ENCODE data around the gene ETS1.

Gene ETS1

DNA sequence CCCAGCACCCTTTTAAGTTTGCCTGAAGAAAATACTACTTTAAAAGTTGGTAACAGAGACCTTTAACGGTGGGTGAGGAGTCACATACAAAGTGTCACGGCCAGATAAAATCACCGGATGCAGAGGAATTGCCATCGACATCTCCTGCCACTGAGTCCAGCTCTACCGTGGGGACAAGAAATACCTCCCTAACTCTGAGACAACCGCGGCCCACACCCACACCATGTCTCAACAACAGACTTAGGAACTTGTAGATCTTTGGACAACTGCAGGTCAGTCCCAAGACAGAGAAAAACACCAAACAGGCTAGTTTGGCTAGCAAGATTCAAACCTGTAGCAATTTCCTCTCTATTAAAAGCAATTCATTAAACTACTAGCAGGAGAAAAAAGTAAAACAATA is 669 bp downstream of the ETS1 start:
- TF ChIP-seq, protein P1, sequence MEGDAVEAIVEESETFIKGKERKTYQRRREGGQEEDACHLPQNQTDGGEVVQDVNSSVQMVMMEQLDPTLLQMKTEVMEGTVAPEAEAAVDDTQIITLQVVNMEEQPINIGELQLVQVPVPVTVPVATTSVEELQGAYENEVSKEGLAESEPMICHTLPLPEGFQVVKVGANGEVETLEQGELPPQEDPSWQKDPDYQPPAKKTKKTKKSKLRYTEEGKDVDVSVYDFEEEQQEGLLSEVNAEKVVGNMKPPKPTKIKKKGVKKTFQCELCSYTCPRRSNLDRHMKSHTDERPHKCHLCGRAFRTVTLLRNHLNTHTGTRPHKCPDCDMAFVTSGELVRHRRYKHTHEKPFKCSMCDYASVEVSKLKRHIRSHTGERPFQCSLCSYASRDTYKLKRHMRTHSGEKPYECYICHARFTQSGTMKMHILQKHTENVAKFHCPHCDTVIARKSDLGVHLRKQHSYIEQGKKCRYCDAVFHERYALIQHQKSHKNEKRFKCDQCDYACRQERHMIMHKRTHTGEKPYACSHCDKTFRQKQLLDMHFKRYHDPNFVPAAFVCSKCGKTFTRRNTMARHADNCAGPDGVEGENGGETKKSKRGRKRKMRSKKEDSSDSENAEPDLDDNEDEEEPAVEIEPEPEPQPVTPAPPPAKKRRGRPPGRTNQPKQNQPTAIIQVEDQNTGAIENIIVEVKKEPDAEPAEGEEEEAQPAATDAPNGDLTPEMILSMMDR (IDR thresholded peaks at IDR 0.05; ENCODE audit: low read length, missing control alignments): no peak
- H3K4me3 ChIP-seq (replicated peaks; ENCODE audit: low read depth, low read length): no peak overlapping the region
- no peak for DNase-seq (ENCODE audit: low read depth)

DNA sequence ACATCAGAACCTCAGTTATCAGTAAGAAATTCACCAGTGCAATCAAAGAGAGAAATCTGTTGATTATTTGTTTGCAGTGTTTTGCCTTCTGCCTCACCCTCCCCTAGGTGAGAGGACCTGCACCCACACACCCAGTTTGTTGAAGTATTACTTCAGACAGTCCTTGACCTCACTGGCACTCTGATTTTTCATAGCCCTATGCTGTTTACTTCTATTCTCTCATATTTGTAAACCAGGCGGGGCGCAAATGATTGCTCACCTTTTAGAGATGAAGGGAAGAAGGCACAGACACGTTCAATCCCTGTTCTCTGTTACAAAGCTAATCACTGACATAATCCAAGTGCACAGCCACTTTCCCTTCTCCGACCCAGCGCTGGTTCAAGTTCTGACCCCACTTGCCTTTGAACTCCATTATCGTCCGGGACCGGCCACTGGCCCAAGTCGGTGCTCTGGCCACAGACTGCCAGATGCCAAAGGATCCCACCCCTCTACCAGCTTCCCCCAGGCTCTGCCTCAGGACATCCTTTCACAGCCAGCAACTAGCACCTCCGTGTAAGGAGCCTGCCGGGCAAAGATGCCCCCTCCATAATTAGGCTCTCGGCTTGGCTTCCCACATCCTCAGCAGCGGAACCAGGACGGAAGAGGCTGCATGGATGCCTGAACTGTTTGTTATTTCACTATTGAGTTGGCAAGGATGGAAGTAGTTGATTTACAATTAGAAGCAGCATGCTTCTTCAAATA is 1.7 kb downstream of the ETS1 start:
- H3K4me3 ChIP-seq (replicated peaks; ENCODE audit: low read depth, low read length): no peak overlapping the region
- TF ChIP-seq, protein P1 (IDR thresholded peaks at IDR 0.05; ENCODE audit: low read length, missing control alignments): no peak
- DNase-seq (ENCODE audit: low read depth): no peak

DNA sequence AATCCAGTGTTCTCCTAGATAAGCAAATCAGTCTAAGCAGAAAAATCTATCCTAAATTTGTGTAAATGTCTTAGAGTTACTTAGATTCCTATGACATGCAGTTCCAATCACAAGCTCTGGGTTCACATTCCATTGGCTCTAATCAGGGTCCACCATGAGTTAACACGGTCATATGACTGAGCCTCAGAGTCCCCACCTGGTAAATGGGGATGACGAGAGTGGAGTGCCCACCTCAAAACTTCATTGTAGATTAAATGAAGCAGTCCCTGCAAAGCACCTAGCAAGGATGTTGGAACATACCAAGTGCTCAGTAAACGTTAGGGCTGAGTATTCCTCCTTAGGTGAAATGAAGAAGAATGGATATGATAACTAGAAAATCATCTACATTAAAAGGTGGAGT is 3.1 kb downstream of the ETS1 start:
- no peak overlapping the region for H3K4me3 ChIP-seq (replicated peaks; ENCODE audit: low read depth, low read length)
- TF ChIP-seq, protein P1 (IDR thresholded peaks at IDR 0.05; ENCODE audit: low read length, missing control alignments): no peak
- DNase-seq (ENCODE audit: low read depth): no peak

DNA sequence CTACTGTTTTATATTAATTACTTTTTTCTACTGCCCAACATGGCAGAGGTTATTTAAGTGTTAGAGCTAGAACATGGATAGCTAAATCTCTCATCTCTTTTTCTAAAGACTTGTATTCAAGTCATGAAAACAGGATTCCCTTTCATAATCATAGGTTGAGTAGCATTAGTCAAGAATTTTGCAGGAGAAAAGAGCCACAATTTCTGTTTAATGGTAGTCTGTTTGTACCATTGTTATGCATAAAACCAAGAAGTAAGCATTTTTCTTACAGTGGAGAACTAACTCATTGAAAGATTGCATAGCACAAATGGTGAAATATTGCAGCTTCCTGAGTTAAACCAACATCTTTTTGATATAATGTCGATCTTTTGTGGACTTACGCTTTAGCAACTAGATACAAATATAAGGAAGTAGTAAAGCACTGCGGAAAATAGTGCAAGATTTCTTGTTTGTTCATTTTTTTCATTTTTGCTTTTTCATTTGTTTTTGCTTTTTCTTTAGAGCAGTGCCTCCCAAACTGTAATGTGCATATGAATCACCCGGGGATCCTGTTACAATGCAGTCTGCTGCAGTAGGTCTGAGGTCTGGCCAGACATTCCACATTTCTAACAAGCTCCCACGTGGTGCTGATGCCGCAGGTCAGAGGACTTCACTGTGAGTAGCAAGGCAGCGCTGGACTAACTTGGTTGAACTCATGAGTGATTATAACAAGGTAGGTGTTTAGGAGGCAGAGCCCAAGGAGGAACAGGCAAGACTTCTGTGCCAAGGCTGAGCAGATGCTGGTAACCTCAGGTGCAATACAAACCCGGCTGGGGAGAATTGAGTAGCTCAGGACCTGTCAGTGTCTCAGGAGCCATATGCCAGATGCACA is 4.6 kb downstream of the ETS1 start:
- no peak overlapping the region for H3K4me3 ChIP-seq (replicated peaks; ENCODE audit: low read depth, low read length)
- TF ChIP-seq, protein P1 (IDR thresholded peaks at IDR 0.05; ENCODE audit: low read length, missing control alignments): no peak
- DNase-seq (ENCODE audit: low read depth): peak; percentile 93

DNA sequence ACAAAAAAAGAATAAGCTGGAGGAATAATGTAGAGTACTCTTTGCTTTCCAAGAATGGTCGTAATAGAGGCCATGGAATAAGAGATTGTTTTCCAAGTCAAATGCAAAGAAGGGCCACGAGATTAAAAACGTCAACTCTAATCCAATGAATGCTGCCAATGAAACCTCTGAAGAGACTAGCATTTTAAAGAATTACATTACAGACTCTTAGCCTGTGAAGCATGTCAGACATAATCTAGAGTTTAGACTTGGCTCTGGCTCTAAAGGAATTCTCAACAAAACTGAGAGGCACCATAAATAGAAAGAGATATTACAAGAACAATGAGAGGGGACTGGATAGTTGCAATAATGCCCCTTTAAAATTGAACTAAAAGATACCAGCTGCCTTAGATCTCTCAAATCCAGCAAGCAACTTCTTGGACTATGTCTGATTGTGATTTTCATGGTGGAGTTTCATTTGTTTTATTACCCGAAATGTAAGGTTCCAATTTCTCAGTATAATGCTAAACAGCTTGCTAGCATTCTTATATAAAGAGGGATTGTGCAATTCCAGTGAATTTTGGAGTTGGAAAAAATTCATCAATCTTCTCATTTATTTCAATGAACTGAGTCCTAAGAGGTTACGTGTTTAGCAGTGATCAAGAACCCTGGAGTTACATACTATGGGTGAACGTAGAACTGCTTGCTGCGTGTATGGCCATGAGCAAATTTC is 5.6 kb downstream of the ETS1 start:
- H3K4me3 ChIP-seq (replicated peaks; ENCODE audit: low read depth, low read length): no peak overlapping the region
- no peak for DNase-seq (ENCODE audit: low read depth)
- TF ChIP-seq, protein P1 (IDR thresholded peaks at IDR 0.05; ENCODE audit: low read length, missing control alignments): no peak

DNA sequence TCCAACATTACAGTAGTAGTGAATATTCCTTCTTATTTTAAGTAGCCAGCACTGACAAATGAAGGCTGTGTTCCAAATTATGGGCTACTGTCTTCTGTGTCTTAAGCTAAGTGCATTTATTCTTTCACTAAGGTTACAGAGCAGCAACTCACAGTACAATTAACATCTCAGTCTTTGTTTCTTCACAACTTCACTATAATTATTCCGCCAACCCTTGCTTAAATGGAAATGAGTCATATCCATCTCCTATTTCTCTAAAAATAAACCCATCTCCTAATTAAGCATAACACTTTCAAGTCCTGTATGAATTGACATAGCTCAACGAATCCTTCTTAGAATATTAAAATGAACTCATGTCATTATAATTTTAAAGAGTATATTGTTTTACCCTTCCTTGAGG is 6.7 kb downstream of the ETS1 start:
- no peak overlapping the region for H3K4me3 ChIP-seq (replicated peaks; ENCODE audit: low read depth, low read length)
- no peak for DNase-seq (ENCODE audit: low read depth)
- TF ChIP-seq, protein P1 (IDR thresholded peaks at IDR 0.05; ENCODE audit: low read length, missing control alignments): no peak

Measured in fibroblast of pulmonary artery (primary cell).